DOHH2 (cell line): ENCODE data around the gene SYT11.

Source experiments
- H3F3A ChIP-seq: fragments of 200-600 bp; sonication (generic), shearing (Covaris generic); 2 replicates; pipeline ENCODE4 v1.6.0; 2016; ENCODE audit warnings: antibody characterized with exemption, mild to moderate bottlenecking; ENCODE audit not compliant: control insufficient read depth, insufficient read depth
- H3K27ac ChIP-seq: fragments of 200-600 bp; sonication (generic); 2 replicates; pipeline ENCODE4 v1.5.1; 2014; ENCODE audit warnings: low read depth, mild to moderate bottlenecking, low read length, moderate library complexity
- H3K27me3 ChIP-seq: fragments of 200-600 bp; sonication (generic); 2 replicates; pipeline ENCODE4 v1.6.1; 2014; ENCODE audit warnings: mild to moderate bottlenecking, low read length, mixed read lengths; ENCODE audit not compliant: control insufficient read depth
- H3K36me3 ChIP-seq: fragments of 200-600 bp; sonication (generic); 2 replicates; pipeline ENCODE4 v1.6.1; 2014; ENCODE audit warnings: mild to moderate bottlenecking, low read length, moderate library complexity, mixed read lengths; ENCODE audit not compliant: control insufficient read depth
- H3K4me1 ChIP-seq: fragments of 200-600 bp; sonication (generic); 2 replicates; pipeline ENCODE4 v1.6.1; 2014; ENCODE audit warnings: mild to moderate bottlenecking, low read length, mixed read lengths; ENCODE audit not compliant: control insufficient read depth
- H3K4me2 ChIP-seq: fragments of 200-600 bp; sonication (generic); 2 replicates; pipeline ENCODE4 v1.6.0; 2014; ENCODE audit warnings: mild to moderate bottlenecking, low read length, moderate library complexity
- H3K4me3 ChIP-seq: fragments of 200-600 bp; sonication (generic); 2 replicates; pipeline ENCODE4 v1.5.1; 2014; ENCODE audit warnings: mild to moderate bottlenecking, low read length, mixed read lengths
- H3K79me2 ChIP-seq: fragments of 200-600 bp; sonication (generic); 2 replicates; pipeline ENCODE4 v1.6.1; 2014; ENCODE audit warnings: mild to moderate bottlenecking, low read length, mixed read lengths; ENCODE audit not compliant: control insufficient read depth
- H3K9me2 ChIP-seq: fragments of 200-600 bp; sonication (generic); replicated peaks from 2 replicates; pipeline ENCODE4 v1.6.1; 2014; ENCODE audit warnings: mild to moderate bottlenecking, low read length, mixed read lengths; ENCODE audit not compliant: control insufficient read depth
- H3K9me3 ChIP-seq: fragments of 200-600 bp; sonication (generic); 2 replicates; pipeline ENCODE4 v1.6.1; 2014; ENCODE audit warnings: antibody characterized with exemption, low read length, mixed read lengths; ENCODE audit not compliant: control insufficient read depth, insufficient read depth
- H4K20me1 ChIP-seq: fragments of 200-600 bp; sonication (generic); 2 replicates; pipeline ENCODE4 v1.6.0; 2014; ENCODE audit warnings: low read depth, mild to moderate bottlenecking, antibody characterized with exemption, low read length, moderate library complexity; ENCODE audit not compliant: control insufficient read depth, insufficient read depth
- EZH2phosphoT487 ChIP-seq: fragments of 200-600 bp; sonication (generic); IDR thresholded peaks from 2 replicates; pipeline ENCODE4 v1.6.1; 2017; ENCODE audit warnings: borderline replicate concordance, mild to moderate bottlenecking, antibody characterized with exemption, low read length, moderate library complexity, mixed read lengths
- TF ChIP-seq, protein P1 (sequence below): fragments of 200-600 bp; sonication (generic); IDR thresholded peaks from one replicate; pipeline ENCODE4 v1.5.1; 2014; ENCODE audit warnings: antibody characterized with exemption, mild to moderate bottlenecking, low read depth, low read length; ENCODE audit not compliant: poor library complexity, severe bottlenecking

Gene SYT11

GRCh38 chr1:155861896-155862295 is 2.5 kb downstream of the SYT11 start:
- Histone ChIP-seq H3K4me2 (no peak overlapping the region), H4K20me1 (no peaks in the 10 kb centered on the region), H3F3A (peaks cover 19% of the 10 kb centered on the region), H3K9me2 (no peaks in the 10 kb centered on the region), H3K9me3 (no peaks in the 10 kb centered on the region), H3K36me3 (peaks cover under 1% of the 10 kb centered on the region; the same call in 1 of the 2 replicates), H3K79me2 (peaks cover 47% of the 10 kb centered on the region), H3K27ac (no peak overlapping the region), H3K4me3 (no peak overlapping the region), H3K27me3 (no peaks in the 10 kb centered on the region), H3K4me1 (peaks cover 38% of the 10 kb centered on the region)
- TF ChIP-seq, protein P1, sequence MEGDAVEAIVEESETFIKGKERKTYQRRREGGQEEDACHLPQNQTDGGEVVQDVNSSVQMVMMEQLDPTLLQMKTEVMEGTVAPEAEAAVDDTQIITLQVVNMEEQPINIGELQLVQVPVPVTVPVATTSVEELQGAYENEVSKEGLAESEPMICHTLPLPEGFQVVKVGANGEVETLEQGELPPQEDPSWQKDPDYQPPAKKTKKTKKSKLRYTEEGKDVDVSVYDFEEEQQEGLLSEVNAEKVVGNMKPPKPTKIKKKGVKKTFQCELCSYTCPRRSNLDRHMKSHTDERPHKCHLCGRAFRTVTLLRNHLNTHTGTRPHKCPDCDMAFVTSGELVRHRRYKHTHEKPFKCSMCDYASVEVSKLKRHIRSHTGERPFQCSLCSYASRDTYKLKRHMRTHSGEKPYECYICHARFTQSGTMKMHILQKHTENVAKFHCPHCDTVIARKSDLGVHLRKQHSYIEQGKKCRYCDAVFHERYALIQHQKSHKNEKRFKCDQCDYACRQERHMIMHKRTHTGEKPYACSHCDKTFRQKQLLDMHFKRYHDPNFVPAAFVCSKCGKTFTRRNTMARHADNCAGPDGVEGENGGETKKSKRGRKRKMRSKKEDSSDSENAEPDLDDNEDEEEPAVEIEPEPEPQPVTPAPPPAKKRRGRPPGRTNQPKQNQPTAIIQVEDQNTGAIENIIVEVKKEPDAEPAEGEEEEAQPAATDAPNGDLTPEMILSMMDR, result no peak
- TF ChIP-seq EZH2phosphoT487, result no peak

DNA sequence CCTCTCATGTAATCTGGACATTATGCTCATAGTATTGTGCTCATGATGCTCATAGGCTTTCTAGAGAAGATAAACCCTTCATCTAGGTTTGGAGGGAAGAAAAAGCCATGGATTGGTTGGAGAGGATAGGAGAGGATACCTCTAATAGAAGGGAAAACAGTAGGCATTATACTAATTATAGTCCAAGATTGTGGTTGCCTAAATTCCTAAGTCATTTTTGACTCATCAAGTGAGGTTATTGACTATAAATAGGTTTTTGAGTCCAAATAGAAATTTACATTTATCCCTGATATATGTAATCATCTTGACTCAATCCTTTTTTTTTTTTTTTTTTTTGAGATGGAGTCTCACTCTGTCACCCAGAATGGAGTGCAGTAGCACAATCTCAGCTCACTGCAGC is 5.0 kb downstream of the SYT11 start:
- Histone ChIP-seq H3K27ac (no peak overlapping the region), H3K4me2 (no peak overlapping the region), H3K27me3 (no peaks in the 10 kb centered on the region), H3K79me2 (peaks cover 39% of the 10 kb centered on the region), H4K20me1 (no peaks in the 10 kb centered on the region), H3K9me2 (no peaks in the 10 kb centered on the region), H3F3A (peaks cover 6% of the 10 kb centered on the region), H3K4me1 (peaks cover 18% of the 10 kb centered on the region), H3K4me3 (no peak overlapping the region), H3K9me3 (no peaks in the 10 kb centered on the region), H3K36me3 (peaks cover 6% of the 10 kb centered on the region; the same call in 1 of the 2 replicates)
- no peak for TF ChIP-seq EZH2phosphoT487
- TF ChIP-seq, protein P1, result no peak

DNA sequence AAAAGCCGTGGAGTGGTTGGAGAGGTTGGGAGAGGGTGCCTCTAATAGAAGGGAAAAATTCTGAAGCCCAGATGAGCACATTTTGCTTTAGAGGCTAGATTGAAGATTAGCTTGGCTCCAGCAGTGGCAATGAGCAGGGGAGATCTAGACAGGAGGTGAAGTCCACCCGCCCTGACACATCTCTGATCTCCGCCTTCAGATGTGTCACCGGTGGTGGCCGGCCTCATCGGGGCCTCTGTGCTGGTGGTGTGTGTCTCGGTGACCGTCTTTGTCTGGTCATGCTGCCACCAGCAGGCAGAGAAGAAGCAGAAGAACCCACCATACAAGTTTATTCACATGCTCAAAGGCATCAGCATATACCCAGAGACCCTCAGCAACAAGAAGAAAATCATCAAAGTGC is 8.4 kb downstream of the SYT11 start:
- H3K4me2 ChIP-seq, result no peak overlapping the region
- no peak overlapping the region for H3K4me3 ChIP-seq
- H3F3A ChIP-seq, result no peaks in the 10 kb centered on the region
- H3K9me3 ChIP-seq, result no peaks in the 10 kb centered on the region
- H3K79me2 ChIP-seq, result peaks cover 7% of the 10 kb centered on the region
- no peaks in the 10 kb centered on the region for H3K27me3 ChIP-seq
- H4K20me1 ChIP-seq, result no peaks in the 10 kb centered on the region
- TF ChIP-seq, protein P1, result no peak
- no peak for TF ChIP-seq EZH2phosphoT487
- H3K36me3 ChIP-seq, result peaks cover 19% of the 10 kb centered on the region; the same call in 1 of the 2 replicates
- H3K4me1 ChIP-seq, result no peaks in the 10 kb centered on the region
- H3K9me2 ChIP-seq, result no peaks in the 10 kb centered on the region
- H3K27ac ChIP-seq, result no peak overlapping the region
